Stomach (tissue), 9 donors: ENCODE measurements around the gene CLEC2D. TPM values are rescaled to one million over a fixed set of nuclear protein-coding genes. Genes with fewer than 3 reads are reported as not detected.
"Not testable (repeated sequence)": the region's sequence is repeated elsewhere in the genome, so short reads cannot be mapped to it uniquely, and the experiment has no call there.

Experiments used
- DNase-seq, 2 donors: peaks; one replicate each; pipeline versions ENCODE4 v3.0.0 to v3.0.0-alpha.2; 2013 to 2019
- H3K27ac ChIP-seq, 5 donors: fragments of 200-600 bp in 4 of 5; sonication (generic) in 4 of 5; one replicate each; pipeline ENCODE4 v1.5.1; 2013 to 2019; ENCODE audit warnings: mild to moderate bottlenecking in 1 of 5, moderate library complexity in 1 of 5
- H3K27me3 ChIP-seq, 3 donors: fragments of 200-600 bp; sonication (generic); one replicate each; pipeline ENCODE4 v1.5.1; 2017 to 2019; ENCODE audit warnings: mixed run types in 1 of 3
- H3K36me3 ChIP-seq, 4 donors: fragments of 200-600 bp; sonication (generic); 1 replicate in 3 of 4; 2 replicates in 1 of 4; pipeline ENCODE4 v1.5.1; 2016 to 2019
- H3K4me1 ChIP-seq, 4 donors: fragments of 200-600 bp; sonication (generic); one replicate each; pipeline ENCODE4 v1.5.1; 2016 to 2019
- H3K4me3 ChIP-seq, 4 donors: fragments of 200-600 bp; sonication (generic) in 3 of 4; one replicate each; pipeline ENCODE4 v1.5.1; 2016 to 2019; ENCODE audit warnings: mild to moderate bottlenecking in 1 of 4
- H3K9me3 ChIP-seq, 4 donors: fragments of 200-600 bp; sonication (generic); one replicate each; pipeline ENCODE4 v1.5.1; 2016 to 2019
- EP300 ChIP-seq: sonication (generic); formaldehyde crosslinking; IDR thresholded peaks from one replicate; pipeline ENCODE4 v1.6.1; 2017; ENCODE audit warnings: antibody characterized with exemption
- POLR2A ChIP-seq, 4 donors: fragments of 450-650 bp; IDR thresholded peaks; one replicate each; pipeline ENCODE4 v1.6.1; 2016; ENCODE audit warnings: antibody characterized with exemption in 4 of 4, control low read depth in 2 of 4, mild to moderate bottlenecking in 1 of 4, moderate library complexity in 1 of 4
- POLR2AphosphoS5 ChIP-seq, 3 donors: sonication (generic); formaldehyde crosslinking; IDR thresholded peaks; one replicate each; pipeline ENCODE4 v1.6.1; 2016; ENCODE audit warnings: antibody characterized with exemption in 3 of 3
- WGBS, 5 donors: extraction: QIAGEN DNeasy Blood & Tissue Kit in 3 of 5; methylation state at CpG; one replicate each; pipeline versions ENCODE4 v1.1.5 to v1.1.7; 2013 to 2018; 5-methylcytosine and 5-hydroxymethylcytosine counted together
- intact Hi-C: fragments of 100-400 bp; cut with DNase I; formaldehyde crosslinking; loops from one replicate; pipeline ENCODE4 v1.15.1; 2023; ENCODE audit warnings: low total_unique reads
- polyA plus RNA-seq, 3 donors: library from polyadenylated mRNA; stranded (reverse); fragments of 200-250 nt; gene quantifications; one replicate each; pipeline ENCODE4 v1.2.3, GENCODE V29; 2013
- total RNA-seq, 5 donors: library from RNA; depleted of rRNA; stranded (reverse); fragments of >200 nt; gene quantifications; one replicate each; pipeline versions ENCODE4 v1.1.0 to v1.2.3, GENCODE V29; 2014 to 2016
- TF ChIP-seq, protein P1 (sequence below), 7 experiments: fragments of 450-650 bp in 4 of 7; fragments of 200-600 bp in 3 of 7; sonication (generic) in 3 of 7; IDR thresholded peaks; one replicate each; pipeline ENCODE4 v1.5.1; 2016 to 2019; ENCODE audit warnings: antibody characterized with exemption in 7 of 7, control low read depth in 2 of 7, mild to moderate bottlenecking in 1 of 7
- donor health status: healthy with polysubstance abuse.
- donor health status: Bipolar disorder and iron deficiency.
- donor health status: healthy.

Gene CLEC2D
- total and polyA plus RNA-seq, 8 donors, result 2.2 to 90.2 (median 21.1) TPM; not detected in 1

DNA sequence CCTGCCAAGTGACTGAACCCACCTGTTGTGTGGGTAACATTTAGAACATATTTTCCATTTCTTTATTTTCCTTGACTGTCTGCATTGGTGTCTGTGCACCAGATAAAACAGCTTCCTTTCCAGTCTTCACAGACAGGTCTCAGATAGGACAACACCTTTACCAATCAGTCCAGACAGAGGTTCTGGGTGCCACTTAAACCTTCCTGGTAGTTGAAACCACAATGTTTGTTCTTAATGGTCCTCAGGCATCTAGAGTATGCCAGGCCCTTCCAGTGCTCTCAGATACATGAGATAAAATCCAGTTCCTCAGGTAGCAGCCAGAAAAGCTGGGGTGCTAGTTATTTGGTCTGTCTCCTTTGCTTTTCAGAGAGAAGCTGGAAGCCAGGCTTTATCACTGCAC lies 7.0 kb upstream of the CLEC2D start:
- DNase-seq, result no peak
- Histone ChIP-seq H3K27ac (no peak overlapping the region), H3K4me3 (no peak overlapping the region), H3K36me3 (peaks cover 7 to 82% (median 66%) of the 10 kb centered on the region in 4 donors), H3K27me3 (no peaks in the 10 kb centered on the region), H3K4me1 (peaks cover 0 to 2% (median 0%) of the 10 kb centered on the region in 4 donors), H3K9me3 (no peaks in the 10 kb centered on the region)
- intact Hi-C loops, result no loop called here
- TF ChIP-seq, protein P1, sequence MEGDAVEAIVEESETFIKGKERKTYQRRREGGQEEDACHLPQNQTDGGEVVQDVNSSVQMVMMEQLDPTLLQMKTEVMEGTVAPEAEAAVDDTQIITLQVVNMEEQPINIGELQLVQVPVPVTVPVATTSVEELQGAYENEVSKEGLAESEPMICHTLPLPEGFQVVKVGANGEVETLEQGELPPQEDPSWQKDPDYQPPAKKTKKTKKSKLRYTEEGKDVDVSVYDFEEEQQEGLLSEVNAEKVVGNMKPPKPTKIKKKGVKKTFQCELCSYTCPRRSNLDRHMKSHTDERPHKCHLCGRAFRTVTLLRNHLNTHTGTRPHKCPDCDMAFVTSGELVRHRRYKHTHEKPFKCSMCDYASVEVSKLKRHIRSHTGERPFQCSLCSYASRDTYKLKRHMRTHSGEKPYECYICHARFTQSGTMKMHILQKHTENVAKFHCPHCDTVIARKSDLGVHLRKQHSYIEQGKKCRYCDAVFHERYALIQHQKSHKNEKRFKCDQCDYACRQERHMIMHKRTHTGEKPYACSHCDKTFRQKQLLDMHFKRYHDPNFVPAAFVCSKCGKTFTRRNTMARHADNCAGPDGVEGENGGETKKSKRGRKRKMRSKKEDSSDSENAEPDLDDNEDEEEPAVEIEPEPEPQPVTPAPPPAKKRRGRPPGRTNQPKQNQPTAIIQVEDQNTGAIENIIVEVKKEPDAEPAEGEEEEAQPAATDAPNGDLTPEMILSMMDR (IDR thresholded peaks at IDR 0.05), result no peak
- TF ChIP-seq POLR2A (IDR thresholded peaks at IDR 0.05) (no peak), POLR2AphosphoS5 (IDR thresholded peaks at IDR 0.05) (no peak), EP300 (no peak)

DNA sequence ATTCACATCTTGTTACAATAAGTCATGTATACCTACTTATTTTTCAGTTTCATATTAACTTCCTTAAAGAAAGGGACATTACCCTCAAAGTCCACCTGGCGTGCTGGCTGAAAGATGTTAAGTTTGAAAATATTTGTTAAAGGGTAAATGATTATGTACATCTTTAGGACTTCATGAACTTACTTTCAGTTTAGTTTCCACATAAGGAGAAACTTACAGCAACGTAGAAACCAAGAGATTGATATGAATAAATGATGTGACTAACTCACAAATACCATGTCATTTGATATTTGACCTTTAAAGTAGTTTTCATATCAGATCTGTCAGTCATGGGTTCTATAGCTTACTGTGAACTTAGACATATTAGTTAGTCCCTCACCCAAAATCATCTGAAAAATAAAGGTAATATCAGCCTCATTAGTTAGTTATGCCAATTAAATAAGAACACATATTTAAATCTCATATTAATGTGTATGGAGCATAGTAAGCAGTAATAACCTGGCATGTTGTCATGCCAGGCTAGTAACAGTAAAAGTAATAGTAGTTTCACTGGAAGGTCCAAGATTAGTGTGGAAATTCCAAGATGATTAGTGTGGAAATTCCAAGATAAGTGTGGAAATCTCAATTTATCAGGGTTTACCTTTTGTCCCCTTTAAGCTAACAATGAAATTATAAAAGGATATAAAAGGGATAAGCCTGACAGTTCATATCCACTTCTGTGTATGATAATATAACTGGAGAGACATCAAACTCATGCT lies 1.9 kb upstream of the CLEC2D start:
- intact Hi-C loops, result no loop called here
- whole genome bisulfite sequencing, 5 donors, result 58 to 76% (median 63%) methylated on average over 2 of the region's 2 CpGs
- no peak for DNase-seq
- Histone ChIP-seq H3K27me3 (no peaks in the 10 kb centered on the region), H3K27ac (peak overlapping the region in 1 of 5 donors; percentile 47), H3K9me3 (no peaks in the 10 kb centered on the region), H3K4me3 (no peak overlapping the region), H3K36me3 (peaks cover 3 to 34% (median 18%) of the 10 kb centered on the region in 4 donors), H3K4me1 (peaks cover 0 to 11% (median 3%) of the 10 kb centered on the region in 4 donors)
- TF ChIP-seq POLR2AphosphoS5 (IDR thresholded peaks at IDR 0.05) (no peak), POLR2A (IDR thresholded peaks at IDR 0.05) (no peak), EP300 (no peak)
- TF ChIP-seq, protein P1 (IDR thresholded peaks at IDR 0.05), result no peak

DNA sequence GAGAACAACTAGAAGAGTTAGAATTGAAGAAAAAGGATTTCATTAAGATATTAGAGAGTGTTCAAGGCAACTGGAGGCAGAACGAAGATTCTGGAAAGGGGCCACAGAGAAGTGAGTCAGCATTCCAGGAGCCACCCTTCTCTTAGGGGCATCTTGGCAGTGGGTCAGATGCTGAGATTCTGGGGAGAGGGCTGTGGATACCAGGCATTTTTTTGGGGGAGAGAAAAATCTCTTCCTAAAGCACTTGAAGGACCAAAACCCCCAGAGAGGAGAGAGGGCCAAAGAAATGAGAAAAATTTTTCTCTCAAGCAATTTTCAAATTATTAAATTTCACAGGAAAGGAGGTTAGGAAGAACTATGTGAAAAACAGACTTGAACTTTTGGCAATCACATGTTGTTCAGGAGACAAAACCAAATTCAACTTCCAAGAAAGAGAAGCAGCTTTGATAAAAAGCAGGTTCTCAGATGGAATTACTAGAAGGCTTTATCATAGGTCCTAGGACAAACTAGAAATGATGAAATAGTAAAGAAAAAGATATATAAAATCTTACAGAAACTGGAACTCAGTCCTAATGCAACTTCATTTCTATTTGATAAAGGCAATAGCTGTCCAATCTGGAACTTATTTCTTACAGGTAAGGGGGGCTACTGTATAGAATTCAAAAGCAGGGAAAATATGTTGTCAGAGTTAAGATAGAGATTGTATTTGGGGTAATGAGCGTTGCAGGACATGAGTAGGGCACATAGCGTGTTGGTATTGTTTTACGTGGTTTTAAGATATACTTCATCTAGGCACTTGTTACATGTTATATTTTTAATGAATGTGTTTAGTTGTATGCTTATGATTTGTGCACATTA lies 1.1 kb upstream of the CLEC2D start:
- H3K4me1 ChIP-seq, result peaks cover under 1 to 12% (median 4%) of the 10 kb centered on the region in 4 donors
- DNase-seq, result no peak
- no peaks in the 10 kb centered on the region for H3K27me3 ChIP-seq
- H3K27ac ChIP-seq, result peak overlapping the region in 2 of 5 donors; percentile 21 to 47
- H3K9me3 ChIP-seq, result no peaks in the 10 kb centered on the region
- no peak overlapping the region for H3K4me3 ChIP-seq
- no peak for TF ChIP-seq POLR2AphosphoS5 (IDR thresholded peaks at IDR 0.05)
- no peak for TF ChIP-seq EP300
- TF ChIP-seq, protein P1 (IDR thresholded peaks at IDR 0.05), result no peak
- TF ChIP-seq POLR2A (IDR thresholded peaks at IDR 0.05), result no peak
- intact Hi-C loops, result no loop called here
- peaks cover 0 to 27% (median 17%) of the 10 kb centered on the region in 4 donors for H3K36me3 ChIP-seq
- WGBS, 5 donors, result 76 to 85% (median 79%) methylated on average over 4 of the region's 4 CpGs

DNA sequence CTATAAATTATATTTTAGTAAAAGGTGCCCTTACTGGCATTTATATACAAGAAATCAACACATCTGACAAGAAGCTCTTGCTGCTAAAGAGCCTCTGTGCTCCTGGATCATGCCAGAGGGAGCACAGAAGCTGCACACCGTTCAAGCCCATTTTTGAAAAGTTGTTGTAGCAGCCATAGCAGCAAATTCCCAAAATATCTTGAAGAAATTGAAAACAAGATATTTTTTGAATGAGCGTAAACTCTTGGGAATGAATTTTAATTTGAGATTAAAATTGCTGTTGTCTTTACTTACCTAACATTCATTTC lies 540 bp upstream of the CLEC2D start:
- H3K4me1 ChIP-seq, result peaks cover 6 to 18% (median 9%) of the 10 kb centered on the region in 4 donors
- H3K27ac ChIP-seq, result peak overlapping the region in 2 of 5 donors; percentile 21 to 47
- H3K36me3 ChIP-seq, result peaks cover 0 to 21% (median 17%) of the 10 kb centered on the region in 4 donors
- WGBS, 5 donors, result 76 to 94% (median 90%) methylated on average over 2 of the region's 2 CpGs
- H3K27me3 ChIP-seq, result no peaks in the 10 kb centered on the region
- no peaks in the 10 kb centered on the region for H3K9me3 ChIP-seq
- H3K4me3 ChIP-seq, result no peak overlapping the region
- DNase-seq, result no peak
- intact Hi-C loops, result no loop called here
- TF ChIP-seq EP300 (no peak), POLR2AphosphoS5 (IDR thresholded peaks at IDR 0.05) (no peak), POLR2A (IDR thresholded peaks at IDR 0.05) (no peak)
- TF ChIP-seq, protein P1 (IDR thresholded peaks at IDR 0.05), result no peak

DNA sequence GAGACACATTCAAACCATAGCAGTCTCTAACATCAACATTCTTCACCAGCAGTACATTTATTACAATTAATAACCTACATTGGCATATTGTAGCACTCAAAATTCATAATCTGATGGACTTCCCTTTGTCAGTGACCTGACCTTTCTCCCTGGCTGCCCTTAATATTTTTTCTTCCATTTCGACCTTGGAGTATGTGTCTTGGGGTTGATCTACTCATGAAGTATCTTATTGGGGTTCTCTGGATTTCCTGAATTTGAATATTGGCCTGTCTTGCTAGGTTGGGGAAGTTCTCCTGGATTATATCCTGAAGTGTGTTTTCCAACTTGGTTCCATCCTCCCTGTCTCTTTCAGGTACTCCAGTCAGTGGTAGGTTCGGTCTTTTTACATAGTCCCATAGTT lies 2.8 kb downstream of the CLEC2D start:
- peak overlapping the region in 3 of 5 donors; percentile 17 to 68 (median 40) for H3K27ac ChIP-seq
- H3K27me3 ChIP-seq, DNase-seq, H3K36me3 ChIP-seq, intact Hi-C loops, H3K9me3 ChIP-seq, H3K4me3 ChIP-seq: not testable (repeated sequence)
- 82 to 89% (median 88%) methylated on average over 2 of the region's 2 CpGs for WGBS, 5 donors
- peaks cover 8 to 22% (median 9%) of the 10 kb centered on the region in 4 donors for H3K4me1 ChIP-seq
